Ishikawa (cell line): ENCODE data around the gene FOXR1.
A peak's percentile ranks its signal among the peaks of the same experiment; 100 is the strongest.

Source experiments
- CEBPB ChIP-seq: IDR thresholded peaks from 2 replicates; pipeline ENCODE4 v1.6.1; 2012
- CREB1 ChIP-seq: IDR thresholded peaks from 2 replicates; pipeline ENCODE4 v1.6.1; 2012; ENCODE audit warnings: low read depth
- EGR1 ChIP-seq: IDR thresholded peaks from 2 replicates; pipeline ENCODE4 v1.6.1; 2012
- EP300 ChIP-seq: IDR thresholded peaks from 2 replicates; pipeline ENCODE4 v1.6.1; 2012; ENCODE audit warnings: borderline replicate concordance
- FOXM1 ChIP-seq: IDR thresholded peaks from 2 replicates; pipeline ENCODE4 v1.6.1; 2012; ENCODE audit warnings: low read depth, borderline replicate concordance
- MAX ChIP-seq: IDR thresholded peaks from 2 replicates; pipeline ENCODE4 v1.6.1; 2012
- NFIC ChIP-seq: IDR thresholded peaks from 2 replicates; pipeline ENCODE4 v1.6.1; 2012
- RAD21 ChIP-seq: IDR thresholded peaks from 2 replicates; pipeline ENCODE4 v1.6.1; 2012; ENCODE audit warnings: low read depth
- TAF1 ChIP-seq: IDR thresholded peaks from 2 replicates; pipeline ENCODE4 v1.6.1; 2012; ENCODE audit warnings: low read depth, mild to moderate bottlenecking
- TCF12 ChIP-seq: IDR thresholded peaks from 2 replicates; pipeline ENCODE4 v1.6.1; 2012; ENCODE audit warnings: low read depth
- TEAD4 ChIP-seq: IDR thresholded peaks from 2 replicates; pipeline ENCODE4 v1.6.1; 2012
- USF1 ChIP-seq: IDR thresholded peaks from 2 replicates; pipeline ENCODE4 v1.6.1; 2012
- YY1 ChIP-seq: IDR thresholded peaks from 2 replicates; pipeline ENCODE4 v1.6.1; 2012; ENCODE audit warnings: low read depth
- ZBTB7A ChIP-seq: IDR thresholded peaks from 2 replicates; pipeline ENCODE4 v1.6.1; 2012; ENCODE audit warnings: low read depth
- TF ChIP-seq, protein P1 (sequence below): IDR thresholded peaks from 2 replicates; pipeline ENCODE4 v1.6.1; 2012; ENCODE audit warnings: low read depth, mild to moderate bottlenecking

The FOXR1 gene

GRCh38 chr11:118961591-118961990 is 10.0 kb upstream of the FOXR1 start:
- TF ChIP-seq FOXM1 = no peak
- TF ChIP-seq, protein P1, sequence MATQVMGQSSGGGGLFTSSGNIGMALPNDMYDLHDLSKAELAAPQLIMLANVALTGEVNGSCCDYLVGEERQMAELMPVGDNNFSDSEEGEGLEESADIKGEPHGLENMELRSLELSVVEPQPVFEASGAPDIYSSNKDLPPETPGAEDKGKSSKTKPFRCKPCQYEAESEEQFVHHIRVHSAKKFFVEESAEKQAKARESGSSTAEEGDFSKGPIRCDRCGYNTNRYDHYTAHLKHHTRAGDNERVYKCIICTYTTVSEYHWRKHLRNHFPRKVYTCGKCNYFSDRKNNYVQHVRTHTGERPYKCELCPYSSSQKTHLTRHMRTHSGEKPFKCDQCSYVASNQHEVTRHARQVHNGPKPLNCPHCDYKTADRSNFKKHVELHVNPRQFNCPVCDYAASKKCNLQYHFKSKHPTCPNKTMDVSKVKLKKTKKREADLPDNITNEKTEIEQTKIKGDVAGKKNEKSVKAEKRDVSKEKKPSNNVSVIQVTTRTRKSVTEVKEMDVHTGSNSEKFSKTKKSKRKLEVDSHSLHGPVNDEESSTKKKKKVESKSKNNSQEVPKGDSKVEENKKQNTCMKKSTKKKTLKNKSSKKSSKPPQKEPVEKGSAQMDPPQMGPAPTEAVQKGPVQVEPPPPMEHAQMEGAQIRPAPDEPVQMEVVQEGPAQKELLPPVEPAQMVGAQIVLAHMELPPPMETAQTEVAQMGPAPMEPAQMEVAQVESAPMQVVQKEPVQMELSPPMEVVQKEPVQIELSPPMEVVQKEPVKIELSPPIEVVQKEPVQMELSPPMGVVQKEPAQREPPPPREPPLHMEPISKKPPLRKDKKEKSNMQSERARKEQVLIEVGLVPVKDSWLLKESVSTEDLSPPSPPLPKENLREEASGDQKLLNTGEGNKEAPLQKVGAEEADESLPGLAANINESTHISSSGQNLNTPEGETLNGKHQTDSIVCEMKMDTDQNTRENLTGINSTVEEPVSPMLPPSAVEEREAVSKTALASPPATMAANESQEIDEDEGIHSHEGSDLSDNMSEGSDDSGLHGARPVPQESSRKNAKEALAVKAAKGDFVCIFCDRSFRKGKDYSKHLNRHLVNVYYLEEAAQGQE = no peak
- no peak for TF ChIP-seq NFIC
- TF ChIP-seq EP300 = no peak
- no peak for TF ChIP-seq CEBPB
- TF ChIP-seq TCF12 = no peak
- TF ChIP-seq YY1 = no peak
- TF ChIP-seq RAD21 = no peak
- no peak for TF ChIP-seq TAF1

DNA sequence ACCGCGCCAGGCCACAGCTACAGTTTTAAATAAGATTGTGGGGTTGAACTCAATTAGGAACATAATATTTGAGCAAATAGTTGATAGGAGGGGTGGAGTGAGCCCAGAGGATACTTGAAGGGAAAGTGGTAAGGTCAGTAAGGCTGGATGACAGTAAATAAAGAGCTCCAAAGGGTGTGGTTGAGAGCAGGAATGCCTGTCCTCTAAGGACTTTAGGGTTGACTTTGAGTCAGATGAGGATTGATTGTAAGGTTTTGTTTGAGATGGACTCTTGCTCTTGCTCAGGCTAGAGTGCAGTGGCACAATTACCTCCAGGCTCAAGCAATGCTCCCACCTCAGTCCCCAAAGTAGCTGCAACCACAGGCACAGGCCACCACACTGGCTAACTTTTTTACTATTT is 2.4 kb downstream of the FOXR1 start:
- TF ChIP-seq ZBTB7A = no peak
- TF ChIP-seq TCF12 = no peak
- no peak for TF ChIP-seq EP300

DNA sequence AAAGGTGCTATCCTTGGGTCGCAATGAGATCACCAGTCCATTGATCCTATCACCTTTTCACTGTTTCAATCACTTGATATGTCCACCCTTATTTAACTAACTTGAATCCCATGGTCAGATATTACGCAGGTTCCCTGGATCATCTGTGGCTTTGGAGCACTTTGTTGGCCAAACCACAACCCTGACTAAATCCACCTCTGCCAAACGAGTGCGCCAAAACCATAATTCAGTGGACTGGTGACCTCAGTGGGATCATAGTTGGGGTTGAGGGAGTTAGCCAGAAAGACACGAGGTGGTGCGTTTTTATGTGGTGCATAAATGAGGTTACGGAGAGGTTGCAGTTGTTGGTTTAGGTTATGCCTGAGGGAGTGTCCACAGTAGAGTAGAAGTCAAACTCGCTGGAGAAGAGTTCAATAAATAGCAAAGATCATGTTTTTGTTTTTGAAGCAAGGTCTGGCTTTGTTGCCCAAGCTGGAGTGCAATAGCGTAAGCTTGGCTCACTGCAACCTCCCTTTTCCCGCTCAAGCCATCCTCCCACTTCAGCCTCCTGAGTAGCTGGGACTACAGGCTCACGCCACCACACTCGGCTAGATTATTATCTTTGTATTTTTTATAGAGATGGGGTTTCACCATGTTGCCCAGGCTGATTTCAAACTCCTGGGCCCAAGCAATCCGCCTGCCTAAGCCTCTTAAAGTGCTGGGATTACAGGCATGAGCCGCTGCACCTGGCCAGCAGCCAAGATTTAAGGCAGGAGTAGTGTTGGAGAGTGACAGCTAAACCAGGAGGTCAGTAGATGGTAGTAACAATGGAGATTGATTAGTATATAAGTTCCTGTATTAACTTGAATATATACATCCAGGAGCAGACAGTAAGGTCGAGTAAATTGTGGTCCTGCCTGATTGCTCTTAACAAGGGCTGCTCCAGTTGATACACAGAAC is 4.5 kb downstream of the FOXR1 start:
- peak; percentile 60; the same call in 1 of the 2 replicates for TF ChIP-seq NFIC
- TF ChIP-seq TCF12 = no peak
- TF ChIP-seq CREB1 = no peak
- TF ChIP-seq YY1 = no peak
- TF ChIP-seq ZBTB7A = no peak
- TF ChIP-seq CEBPB = no peak

- TF ChIP-seq TCF12 = no peak
Observed at GRCh38 chr11:118979434-118979833, 7.9 kb downstream of the FOXR1 start.

DNA sequence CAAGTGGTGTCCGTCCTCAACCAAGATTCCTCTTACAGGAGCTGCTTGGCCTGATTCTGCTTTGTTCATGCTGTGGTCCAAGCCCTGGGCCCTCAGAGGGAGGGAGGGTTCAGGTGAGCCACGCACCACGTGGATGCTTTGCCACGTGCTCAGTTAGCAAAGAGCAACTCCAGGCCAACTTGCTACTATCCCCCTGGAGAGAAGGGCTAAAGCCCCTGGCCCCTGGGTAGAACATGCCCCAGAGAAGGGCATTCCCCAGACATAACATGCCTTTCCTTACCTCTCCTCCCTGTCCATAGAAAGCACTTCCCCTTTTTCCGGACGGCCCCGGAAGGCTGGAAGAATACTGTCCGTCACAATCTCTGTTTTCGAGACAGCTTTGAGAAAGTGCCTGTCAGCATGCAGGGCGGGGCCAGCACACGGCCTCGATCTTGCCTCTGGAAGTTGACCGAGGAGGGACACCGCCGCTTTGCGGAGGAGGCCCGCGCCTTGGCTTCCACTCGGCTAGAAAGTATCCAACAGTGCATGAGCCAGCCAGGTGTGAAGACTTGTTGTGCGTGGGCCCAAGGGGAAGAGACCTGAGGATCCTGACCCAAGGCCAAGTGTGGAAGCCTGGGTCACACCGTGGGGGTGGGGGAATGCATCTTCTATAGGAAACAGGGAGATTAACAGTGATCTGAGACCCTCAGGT is 8.8 kb downstream of the FOXR1 start:
- TF ChIP-seq NFIC (no peak), CEBPB (no peak), FOXM1 (no peak), USF1 (no peak), RAD21 (no peak), TCF12 (no peak), EGR1 (no peak)

DNA sequence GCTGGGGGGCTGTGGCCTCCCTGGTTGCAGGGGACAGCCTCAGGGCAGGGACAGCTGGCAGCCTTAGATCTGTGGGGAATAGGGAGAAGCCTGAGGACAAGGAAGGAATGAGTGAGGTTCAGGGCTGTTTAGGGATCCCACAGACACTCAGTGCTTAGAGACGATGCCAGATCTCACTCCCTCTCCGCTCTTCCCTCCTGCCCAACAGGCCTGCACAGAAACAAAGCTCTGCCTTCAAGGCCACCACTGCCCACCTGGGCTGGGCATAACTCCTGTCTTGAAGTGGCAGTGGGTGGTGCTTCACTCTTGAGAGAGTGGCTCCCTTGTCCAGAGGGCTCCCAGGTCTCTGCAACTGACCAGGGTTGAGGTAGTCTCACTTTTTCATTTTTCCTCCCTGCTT is 13.3 kb downstream of the FOXR1 start:
- TF ChIP-seq MAX (no peak), YY1 (no peak), EGR1 (no peak), TEAD4 (no peak), RAD21 (no peak), FOXM1 (no peak), TCF12 (no peak), CREB1 (no peak), NFIC (no peak), CEBPB (no peak), EP300 (no peak), ZBTB7A (no peak), USF1 (no peak)
- TF ChIP-seq, protein P1 = no peak

GRCh38 chr11:118988280-118988679 is 16.7 kb downstream of the FOXR1 start:
- TF ChIP-seq CEBPB (no peak), MAX (no peak), TAF1 (no peak), TEAD4 (no peak), USF1 (no peak), TCF12 (no peak), NFIC (no peak), RAD21 (no peak), ZBTB7A (no peak), CREB1 (no peak), FOXM1 (no peak), EGR1 (no peak), YY1 (no peak), EP300 (no peak)
- TF ChIP-seq, protein P1 = no peak
